Mesenchymal stem cell (in vitro differentiated cells and primary cell): ENCODE measurements around the gene TUBB1.

ENCODE experiments used
- DNase-seq: peaks from one replicate; pipeline ENCODE4 v3.0.0-alpha.2; 2013
- H2AFZ ChIP-seq: one replicate; pipeline ENCODE4 v1.6.1; 2013; ENCODE audit warnings: low read depth, mild to moderate bottlenecking, control low read depth, inconsistent platforms, low read length, moderate library complexity
- H2AK5ac ChIP-seq: 2 replicates; pipeline ENCODE4 v1.6.1; 2013; ENCODE audit warnings: low read length, moderate library complexity, mild to moderate bottlenecking, inconsistent platforms; ENCODE audit not compliant: severe bottlenecking
- H2BK120ac ChIP-seq: one replicate; pipeline ENCODE4 v1.6.1; 2013; ENCODE audit warnings: low read depth, mild to moderate bottlenecking, inconsistent platforms, low read length, moderate library complexity
- H2BK12ac ChIP-seq, 2 experiments: one replicate each; pipeline ENCODE4 v1.6.1; 2013; ENCODE audit warnings: inconsistent platforms in 2 of 2, low read length in 2 of 2, mild to moderate bottlenecking in 2 of 2, moderate library complexity in 2 of 2, control low read depth in 1 of 2
- H2BK15ac ChIP-seq: one replicate; pipeline ENCODE4 v1.6.1; 2013; ENCODE audit warnings: mild to moderate bottlenecking, low read depth, inconsistent platforms; ENCODE audit not compliant: poor library complexity, severe bottlenecking
- H2BK5ac ChIP-seq: 2 replicates; pipeline ENCODE4 v1.6.1; 2013; ENCODE audit warnings: low read depth, mild to moderate bottlenecking, low read length, control low read depth, inconsistent platforms; ENCODE audit not compliant: poor library complexity, severe bottlenecking
- H3K14ac ChIP-seq, 2 experiments: one replicate each; pipeline ENCODE4 v1.6.1; 2013; ENCODE audit warnings: inconsistent platforms in 2 of 2, low read length in 2 of 2, control low read depth in 1 of 2, mild to moderate bottlenecking in 1 of 2, moderate library complexity in 1 of 2
- H3K18ac ChIP-seq, 2 experiments: one replicate each; pipeline ENCODE4 v1.6.1; 2013; ENCODE audit warnings: inconsistent platforms in 2 of 2, low read length in 2 of 2, control low read depth in 1 of 2, low read depth in 1 of 2, mild to moderate bottlenecking in 1 of 2
- H3K23ac ChIP-seq, 2 experiments: one replicate each; pipeline ENCODE4 v1.6.1; 2013; ENCODE audit warnings: inconsistent platforms in 2 of 2, low read length in 2 of 2, mild to moderate bottlenecking in 2 of 2, moderate library complexity in 2 of 2, control low read depth in 1 of 2
- H3K27ac ChIP-seq: 2 replicates; pipeline ENCODE4 v1.5.1; 2013; ENCODE audit warnings: mild to moderate bottlenecking, moderate library complexity, low read length, control low read depth, inconsistent platforms; ENCODE audit not compliant: poor library complexity, severe bottlenecking
- H3K27me3 ChIP-seq, 2 experiments: 2 replicates each; pipeline versions ENCODE4 v1.6.1 to v1.7.0; 2013; ENCODE audit warnings: low read length in 2 of 2, mild to moderate bottlenecking in 2 of 2, moderate library complexity in 2 of 2, control low read depth in 1 of 2, inconsistent platforms in 1 of 2; ENCODE audit not compliant: control insufficient read depth in 1 of 2, insufficient read depth in 1 of 2
- H3K36me3 ChIP-seq, 2 experiments: 2 replicates each; pipeline versions ENCODE4 v1.6.1 to v1.7.0; 2013; ENCODE audit warnings: low read length in 2 of 2, control low read depth in 1 of 2, inconsistent platforms in 1 of 2, low read depth in 1 of 2, mild to moderate bottlenecking in 1 of 2; ENCODE audit not compliant: insufficient read depth in 2 of 2, control insufficient read depth in 1 of 2
- H3K4ac ChIP-seq, 2 experiments: one replicate each; pipeline ENCODE4 v1.6.1; 2013; ENCODE audit warnings: inconsistent platforms in 2 of 2, low read length in 2 of 2, mild to moderate bottlenecking in 2 of 2, moderate library complexity in 2 of 2, control low read depth in 1 of 2, low read depth in 1 of 2
- H3K4me1 ChIP-seq: 2 replicates; pipeline ENCODE4 v1.6.1; 2013; ENCODE audit warnings: low read depth, low read length, control low read depth; ENCODE audit not compliant: control insufficient read depth, insufficient read depth
- H3K4me2 ChIP-seq: 2 replicates; pipeline ENCODE4 v1.6.1; 2013; ENCODE audit warnings: low read length, mild to moderate bottlenecking, inconsistent platforms; ENCODE audit not compliant: poor library complexity, severe bottlenecking
- H3K4me3 ChIP-seq, 2 experiments: 2 replicates each; pipeline versions ENCODE4 v1.5.1 to v1.7.0; 2013; ENCODE audit warnings: low read length in 2 of 2, mild to moderate bottlenecking in 2 of 2, control low read depth in 1 of 2, low read depth in 1 of 2; ENCODE audit not compliant: insufficient read depth in 1 of 2
- H3K79me1 ChIP-seq: replicated peaks from 2 replicates; pipeline ENCODE4 v1.6.1; 2013; ENCODE audit warnings: mild to moderate bottlenecking, control low read depth, low read length, inconsistent platforms; ENCODE audit not compliant: poor library complexity, severe bottlenecking
- H3K9ac ChIP-seq: 2 replicates; pipeline ENCODE4 v1.7.0; 2013; ENCODE audit warnings: mild to moderate bottlenecking, low read length, moderate library complexity
- H3K9me3 ChIP-seq: 2 replicates; pipeline ENCODE4 v1.7.0; 2013; ENCODE audit warnings: mild to moderate bottlenecking, low read length; ENCODE audit not compliant: control insufficient read depth
- H4K8ac ChIP-seq: one replicate; pipeline ENCODE4 v1.6.1; 2013; ENCODE audit warnings: inconsistent platforms, mild to moderate bottlenecking, low read length, moderate library complexity
- H4K91ac ChIP-seq: one replicate; pipeline ENCODE4 v1.6.1; 2013; ENCODE audit warnings: mild to moderate bottlenecking, low read length, inconsistent platforms
- WGBS: methylation state at CpG from one replicate; pipeline ENCODE4 v1.1.7; 2013; ENCODE audit warnings: mixed read lengths; 5-methylcytosine and 5-hydroxymethylcytosine counted together

Gene TUBB1

DNA sequence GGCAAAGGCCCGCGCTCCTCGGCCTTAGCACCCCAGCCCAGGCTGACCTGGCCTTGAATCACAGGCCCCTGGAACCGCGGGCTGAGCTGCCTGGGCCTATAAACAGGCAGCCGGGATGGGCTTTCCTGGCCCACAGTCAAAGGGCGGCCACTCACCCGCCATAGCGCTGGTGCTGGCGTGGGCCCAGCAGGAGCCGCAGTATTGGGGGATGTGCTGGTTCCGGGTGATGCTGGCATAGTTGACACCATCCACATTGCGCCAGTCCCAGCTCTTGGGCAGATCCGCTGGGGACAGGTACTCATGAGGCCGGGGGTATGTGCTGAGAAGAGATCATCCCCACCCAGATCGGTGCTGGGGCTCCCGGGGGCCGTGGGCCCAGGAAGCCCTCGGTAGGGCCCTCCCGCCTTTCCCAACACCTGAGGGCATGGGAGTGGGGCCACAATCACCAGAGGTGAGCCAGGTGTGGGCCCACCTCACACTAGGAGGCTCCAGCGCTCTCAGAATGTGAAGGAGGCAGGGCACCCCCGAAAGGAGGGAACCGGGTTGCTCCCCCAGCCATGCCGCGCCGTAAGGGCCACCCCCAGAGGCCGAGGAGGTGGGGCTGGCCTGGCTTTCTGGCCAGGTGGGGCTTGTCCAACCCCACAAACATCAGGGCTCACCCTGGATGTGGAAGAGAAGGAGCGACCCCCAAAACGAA lies 12.9 kb upstream of the TUBB1 start:
- no peaks in the 10 kb centered on the region for H3K9me3 ChIP-seq
- no peak overlapping the region for H3K23ac ChIP-seq
- peaks cover 34% of the 10 kb centered on the region for H3K79me1 ChIP-seq
- H3K4ac ChIP-seq, result peak overlapping the region; percentile 55 to 75
- H3K4me2 ChIP-seq, result peak overlapping the region; percentile 62
- H3K27me3 ChIP-seq, result no peaks in the 10 kb centered on the region
- H2AFZ ChIP-seq, result peak overlapping the region; percentile 92
- H2BK15ac ChIP-seq, result peak overlapping the region; percentile 85
- peak overlapping the region; percentile 93 for H3K9ac ChIP-seq
- peak overlapping the region; percentile 64 for H2BK120ac ChIP-seq
- H3K36me3 ChIP-seq, result peaks cover 18 to 37% of the 10 kb centered on the region in 2 experiments
- H3K4me3 ChIP-seq, result peak overlapping the region; percentile 58 to 91
- H2BK5ac ChIP-seq, result no peak overlapping the region
- peaks cover 45% of the 10 kb centered on the region for H3K4me1 ChIP-seq
- peak overlapping the region; percentile 3 to 58 for H2BK12ac ChIP-seq
- peak overlapping the region; percentile 34 to 81 for H3K18ac ChIP-seq
- H4K91ac ChIP-seq, result peak overlapping the region; percentile 76
- peak overlapping the region; percentile 87 for H4K8ac ChIP-seq
- H2AK5ac ChIP-seq, result peak overlapping the region; percentile 60
- H3K14ac ChIP-seq, result peak overlapping the region in 1 of 2 experiments; percentile 14
- H3K27ac ChIP-seq, result no peak overlapping the region
- no peak for DNase-seq
- 75% methylated on average over 29 of the region's 29 CpGs for WGBS

DNA sequence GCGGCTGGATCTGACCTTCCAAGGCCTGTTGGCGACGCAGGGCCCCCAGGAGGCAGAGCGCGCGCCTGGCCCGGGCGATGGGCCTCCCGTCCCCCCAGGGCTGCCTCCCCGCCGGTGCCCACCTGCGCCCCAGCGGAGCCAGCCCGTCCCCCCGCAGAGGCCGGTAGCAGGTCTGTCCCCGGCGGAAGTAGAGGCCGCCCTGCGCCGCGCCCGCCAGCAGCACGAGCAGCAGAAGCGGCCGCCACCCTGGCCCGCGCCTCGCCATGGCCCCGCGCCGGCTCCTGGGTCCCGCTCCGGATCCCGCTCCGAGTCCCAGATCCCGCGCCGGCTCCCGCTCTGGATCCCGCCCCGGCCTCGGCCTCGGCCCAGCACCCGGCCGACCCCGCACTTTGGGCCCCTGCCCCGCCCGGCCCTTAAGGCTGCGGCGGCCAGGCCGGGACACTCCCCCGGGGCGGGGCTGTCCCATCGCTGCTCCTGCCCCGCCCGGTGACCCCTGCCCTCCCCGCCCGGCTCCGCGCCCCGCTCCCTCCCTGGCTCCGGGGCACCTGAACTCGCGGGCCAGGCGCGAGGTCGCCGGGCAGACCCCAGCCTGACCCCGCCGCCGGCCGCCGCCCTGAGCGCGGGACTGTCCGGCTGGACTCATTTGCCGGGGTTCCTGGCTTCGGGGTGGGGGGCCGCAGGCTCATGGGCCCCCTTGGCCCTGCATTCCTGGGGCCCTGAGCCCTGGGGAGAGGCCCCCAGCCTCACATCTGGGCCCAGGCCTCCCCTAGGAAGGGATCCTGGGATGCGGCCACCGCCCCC lies 12.2 kb upstream of the TUBB1 start, which contains the start of gene CTSZ:
Gene CTSZ, minus strand, starts transcription at position 391 of the 801 bp plus-strand sequence. Its CDS starts 126 bp downstream, at position 265.
- H3K4ac ChIP-seq, result peak within 1 kb of the TSS; percentile 55 to 75
- 9% methylated on average over 64 of the region's 82 CpGs for WGBS

DNA sequence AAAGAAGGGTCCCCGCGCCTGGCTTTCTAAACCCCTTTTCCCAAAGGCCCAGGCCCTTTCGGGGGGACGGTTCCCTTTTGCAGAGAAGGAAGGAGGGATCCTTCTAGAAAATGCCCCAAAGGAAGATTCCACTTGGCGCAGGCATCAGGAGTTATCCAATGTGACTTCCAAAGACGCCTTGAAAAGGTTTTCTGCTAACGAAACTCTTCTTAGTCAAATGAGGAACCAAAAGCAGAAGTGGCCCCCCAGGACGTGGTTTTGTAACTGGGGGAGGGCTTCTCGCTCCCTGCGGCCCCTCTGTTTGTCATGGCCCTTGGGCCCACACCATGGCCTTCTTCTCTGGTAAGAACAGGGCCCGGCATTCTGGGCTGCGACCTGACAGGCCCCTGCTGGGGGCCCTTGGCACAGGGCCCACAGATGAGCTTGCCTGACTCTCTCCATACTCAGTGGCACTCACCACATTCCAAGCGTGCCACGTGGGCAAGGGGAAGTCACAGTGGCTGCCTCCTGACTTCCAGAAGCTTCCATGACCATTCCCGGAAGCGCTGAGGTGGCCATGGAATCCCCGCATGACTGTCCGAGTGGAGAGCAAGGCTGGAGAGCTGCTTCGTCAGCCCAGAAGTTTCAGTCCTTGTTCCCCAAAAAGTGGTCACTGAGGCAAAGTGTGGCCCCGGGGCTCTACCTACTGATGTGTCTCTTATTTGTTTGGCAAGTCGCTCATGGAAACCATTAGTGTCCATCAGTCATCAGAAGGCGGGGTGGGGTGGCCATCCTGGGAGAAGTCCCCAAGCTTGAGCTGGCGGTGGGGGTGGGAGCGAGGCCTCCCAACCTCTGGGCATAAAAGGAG lies 11.3 kb upstream of the TUBB1 start:
- Histone ChIP-seq H3K18ac (peak overlapping the region; percentile 20 to 63), H3K9ac (peak overlapping the region; percentile 93), H3K14ac (no peak overlapping the region), H3K4me3 (peak overlapping the region in 1 of 2 experiments; percentile 91), H3K27me3 (no peaks in the 10 kb centered on the region), H2AFZ (peak overlapping the region; percentile 55), H3K9me3 (no peaks in the 10 kb centered on the region), H2BK5ac (no peak overlapping the region), H4K8ac (peak overlapping the region; percentile 85), H4K91ac (peak overlapping the region; percentile 62), H3K27ac (no peak overlapping the region), H3K4ac (peak overlapping the region; percentile 43 to 44), H3K4me2 (peak overlapping the region; percentile 62), H3K23ac (no peak overlapping the region), H2AK5ac (peak overlapping the region; percentile 76), H3K36me3 (peaks cover 10 to 23% of the 10 kb centered on the region in 2 experiments), H3K4me1 (peaks cover 48% of the 10 kb centered on the region), H3K79me1 (peaks cover 26% of the 10 kb centered on the region), H2BK15ac (peak overlapping the region; percentile 85), H2BK12ac (peak overlapping the region; percentile 22 to 38), H2BK120ac (peak overlapping the region; percentile 83)
- DNase-seq, result no peak
- 92% methylated on average over 24 of the region's 24 CpGs for WGBS

More for the DNA sequence above, 12.2 kb upstream of the TUBB1 start, which contains the start of gene CTSZ:
- H2BK120ac ChIP-seq, result peak within 1 kb of the TSS; percentile 83
- H3K23ac ChIP-seq, result no peak within 1 kb of the TSS
- peak within 1 kb of the TSS; percentile 76 for H4K91ac ChIP-seq
- peak within 1 kb of the TSS; percentile 76 for H2AK5ac ChIP-seq
- peak within 1 kb of the TSS in 1 of 2 experiments; percentile 14 for H3K14ac ChIP-seq
- peak; percentile 36 for DNase-seq
- peaks cover 12 to 30% of the 10 kb centered on the region in 2 experiments for H3K36me3 ChIP-seq
- peak within 1 kb of the TSS; percentile 87 for H4K8ac ChIP-seq
- peak within 1 kb of the TSS; percentile 22 to 58 for H2BK12ac ChIP-seq
- H3K9me3 ChIP-seq, result no peaks in the 10 kb centered on the region
- H3K27me3 ChIP-seq, result no peaks in the 10 kb centered on the region
- peaks cover 48% of the 10 kb centered on the region for H3K4me1 ChIP-seq
- peak within 1 kb of the TSS; percentile 62 for H3K4me2 ChIP-seq
- peaks cover 31% of the 10 kb centered on the region for H3K79me1 ChIP-seq
- no peak within 1 kb of the TSS for H3K27ac ChIP-seq
- H2BK5ac ChIP-seq, result no peak within 1 kb of the TSS
- H2BK15ac ChIP-seq, result peak within 1 kb of the TSS; percentile 85
- H3K9ac ChIP-seq, result peak within 1 kb of the TSS; percentile 93
- peak within 1 kb of the TSS; percentile 58 to 91 for H3K4me3 ChIP-seq
- H2AFZ ChIP-seq, result peak within 1 kb of the TSS; percentile 92
- peak within 1 kb of the TSS; percentile 34 to 81 for H3K18ac ChIP-seq
